ENCODE data around the gene CYFIP1. TPM values are rescaled to one million over a fixed set of nuclear protein-coding genes. Genes with fewer than 3 reads are reported as not detected.

Gene CYFIP1
- total and polyA plus RNA-seq, 2 of the 13 experiments (the other 11 are each of a cell fraction or from before 2014, with no cell fraction given): 38.1 to 58.3 TPM

DNA sequence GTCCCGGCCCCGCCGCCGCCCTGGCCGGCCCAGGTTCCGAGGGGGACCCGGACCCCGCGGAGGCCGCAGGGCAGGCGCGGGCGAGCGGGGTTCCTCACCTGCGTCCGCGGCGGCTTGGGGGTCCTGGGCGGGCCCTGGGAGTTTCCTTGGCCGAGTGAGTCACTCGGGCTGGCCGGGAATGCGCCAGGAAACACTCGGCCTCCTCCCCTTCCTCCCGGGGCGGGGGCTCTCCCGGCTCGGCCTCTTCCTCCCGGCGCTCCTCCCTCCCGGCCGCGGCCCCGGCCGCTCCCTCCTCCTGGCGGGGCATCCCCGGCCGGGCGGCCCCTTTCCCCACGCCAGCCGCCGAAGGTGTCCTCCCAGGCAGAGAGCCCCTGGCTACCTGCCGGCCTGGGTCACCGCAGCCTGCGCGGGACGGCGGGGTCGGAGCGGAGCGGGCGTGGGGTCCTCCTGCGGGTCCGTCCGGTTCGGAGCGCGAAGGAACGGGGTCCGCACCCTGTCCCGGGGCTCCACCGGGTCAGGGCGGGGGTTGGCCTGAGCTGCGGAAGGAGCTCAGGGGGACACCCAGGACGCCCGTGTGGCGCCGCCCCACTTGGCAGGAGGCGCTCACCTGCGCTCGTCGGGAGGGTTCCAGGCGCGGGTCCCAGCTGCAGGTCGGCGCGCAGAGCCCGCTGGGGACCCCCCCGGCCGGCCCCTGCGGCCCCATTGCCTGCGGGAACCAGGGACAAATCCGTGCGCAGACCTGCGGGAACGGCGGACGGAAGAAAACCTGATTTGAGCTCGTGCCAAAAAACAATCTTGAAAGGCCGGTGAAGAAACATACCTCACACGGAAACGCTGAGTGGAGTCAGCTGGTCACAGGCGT is at the start of gene CYFIP1 (continued):
- peak; percentile 46; the same call in 1 of the 2 replicates for TF ChIP-seq ZNF333 (CRISPR knock-in tag; IDR thresholded peaks at IDR 0.05; ENCODE audit: borderline replicate concordance)
- TF ChIP-seq CHCHD3 (CRISPR knock-in tag; IDR thresholded peaks at IDR 0.05): no peak
- TF ChIP-seq ZKSCAN1 (IDR thresholded peaks at IDR 0.05; ENCODE audit: low read length): no peak
- TF ChIP-seq DNMT3B (CRISPR knock-in tag; conservative IDR thresholded peaks at IDR 0.05): no peak
- no peak for TF ChIP-seq ZNF570 (CRISPR knock-in tag; IDR thresholded peaks at IDR 0.05; ENCODE audit: borderline replicate concordance)
- peak; percentile 71 for TF ChIP-seq ZSCAN21 (CRISPR knock-in tag; IDR thresholded peaks at IDR 0.05; ENCODE audit: borderline replicate concordance)
- TF ChIP-seq ZNF468 (CRISPR knock-in tag; IDR thresholded peaks at IDR 0.05): 0 out of 2 replicates have a peak, but pooled peaks have one; percentile 81
- no peak for TF ChIP-seq ATM (IDR thresholded peaks at IDR 0.05; ENCODE audit: borderline replicate concordance)
- TF ChIP-seq SIN3A (IDR thresholded peaks at IDR 0.05; ENCODE audit: borderline replicate concordance, low read depth, low read length): no peak
- no peak for TF ChIP-seq BHLHE40 (IDR thresholded peaks at IDR 0.05; ENCODE audit: low read length)
- TF ChIP-seq SNAPC2 (CRISPR knock-in tag; IDR thresholded peaks at IDR 0.05): no peak
- TF ChIP-seq ZZZ3 (CRISPR knock-in tag; IDR thresholded peaks at IDR 0.05; ENCODE audit: borderline replicate concordance): no peak
- peak; percentile 75; the same call in 1 of the 2 replicates for TF ChIP-seq ARHGAP35 (CRISPR knock-in tag; IDR thresholded peaks at IDR 0.05; ENCODE audit: borderline replicate concordance)
- peak; percentile 83; the same call in 1 of the 2 replicates for TF ChIP-seq ZNF235 (CRISPR knock-in tag; IDR thresholded peaks at IDR 0.05; ENCODE audit: borderline replicate concordance)
- no peak for TF ChIP-seq NR2F1 (CRISPR knock-in tag; IDR thresholded peaks at IDR 0.05)
- TF ChIP-seq, protein P1, sequence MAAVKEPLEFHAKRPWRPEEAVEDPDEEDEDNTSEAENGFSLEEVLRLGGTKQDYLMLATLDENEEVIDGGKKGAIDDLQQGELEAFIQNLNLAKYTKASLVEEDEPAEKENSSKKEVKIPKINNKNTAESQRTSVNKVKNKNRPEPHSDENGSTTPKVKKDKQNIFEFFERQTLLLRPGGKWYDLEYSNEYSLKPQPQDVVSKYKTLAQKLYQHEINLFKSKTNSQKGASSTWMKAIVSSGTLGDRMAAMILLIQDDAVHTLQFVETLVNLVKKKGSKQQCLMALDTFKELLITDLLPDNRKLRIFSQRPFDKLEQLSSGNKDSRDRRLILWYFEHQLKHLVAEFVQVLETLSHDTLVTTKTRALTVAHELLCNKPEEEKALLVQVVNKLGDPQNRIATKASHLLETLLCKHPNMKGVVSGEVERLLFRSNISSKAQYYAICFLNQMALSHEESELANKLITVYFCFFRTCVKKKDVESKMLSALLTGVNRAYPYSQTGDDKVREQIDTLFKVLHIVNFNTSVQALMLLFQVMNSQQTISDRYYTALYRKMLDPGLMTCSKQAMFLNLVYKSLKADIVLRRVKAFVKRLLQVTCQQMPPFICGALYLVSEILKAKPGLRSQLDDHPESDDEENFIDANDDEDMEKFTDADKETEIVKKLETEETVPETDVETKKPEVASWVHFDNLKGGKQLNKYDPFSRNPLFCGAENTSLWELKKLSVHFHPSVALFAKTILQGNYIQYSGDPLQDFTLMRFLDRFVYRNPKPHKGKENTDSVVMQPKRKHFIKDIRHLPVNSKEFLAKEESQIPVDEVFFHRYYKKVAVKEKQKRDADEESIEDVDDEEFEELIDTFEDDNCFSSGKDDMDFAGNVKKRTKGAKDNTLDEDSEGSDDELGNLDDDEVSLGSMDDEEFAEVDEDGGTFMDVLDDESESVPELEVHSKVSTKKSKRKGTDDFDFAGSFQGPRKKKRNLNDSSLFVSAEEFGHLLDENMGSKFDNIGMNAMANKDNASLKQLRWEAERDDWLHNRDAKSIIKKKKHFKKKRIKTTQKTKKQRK (IDR thresholded peaks at IDR 0.05; ENCODE audit: low read length): no peak
- no peak for TF ChIP-seq NONO (IDR thresholded peaks at IDR 0.05)
- TF ChIP-seq NONO (CRISPR knock-in tag; conservative IDR thresholded peaks at IDR 0.05): peak; percentile 55
- no peak for TF ChIP-seq ZNF766 (CRISPR knock-in tag; IDR thresholded peaks at IDR 0.05; ENCODE audit: borderline replicate concordance)
- no peak for TF ChIP-seq MATR3 (CRISPR knock-in tag; IDR thresholded peaks at IDR 0.05)
- TF ChIP-seq, protein P2, sequence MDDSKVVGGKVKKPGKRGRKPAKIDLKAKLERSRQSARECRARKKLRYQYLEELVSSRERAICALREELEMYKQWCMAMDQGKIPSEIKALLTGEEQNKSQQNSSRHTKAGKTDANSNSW (CRISPR knock-in tag; IDR thresholded peaks at IDR 0.05; ENCODE audit: borderline replicate concordance): no peak
- TF ChIP-seq, protein P3, sequence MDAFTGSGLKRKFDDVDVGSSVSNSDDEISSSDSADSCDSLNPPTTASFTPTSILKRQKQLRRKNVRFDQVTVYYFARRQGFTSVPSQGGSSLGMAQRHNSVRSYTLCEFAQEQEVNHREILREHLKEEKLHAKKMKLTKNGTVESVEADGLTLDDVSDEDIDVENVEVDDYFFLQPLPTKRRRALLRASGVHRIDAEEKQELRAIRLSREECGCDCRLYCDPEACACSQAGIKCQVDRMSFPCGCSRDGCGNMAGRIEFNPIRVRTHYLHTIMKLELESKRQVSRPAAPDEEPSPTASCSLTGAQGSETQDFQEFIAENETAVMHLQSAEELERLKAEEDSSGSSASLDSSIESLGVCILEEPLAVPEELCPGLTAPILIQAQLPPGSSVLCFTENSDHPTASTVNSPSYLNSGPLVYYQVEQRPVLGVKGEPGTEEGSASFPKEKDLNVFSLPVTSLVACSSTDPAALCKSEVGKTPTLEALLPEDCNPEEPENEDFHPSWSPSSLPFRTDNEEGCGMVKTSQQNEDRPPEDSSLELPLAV (CRISPR knock-in tag; conservative IDR thresholded peaks at IDR 0.05; ENCODE audit: low read depth): no peak
- peak; percentile 64 for TF ChIP-seq ZMYM4 (CRISPR knock-in tag; IDR thresholded peaks at IDR 0.05)
- TF ChIP-seq ZNF12 (CRISPR knock-in tag; IDR thresholded peaks at IDR 0.05): no peak
- TF ChIP-seq CEBPB (IDR thresholded peaks at IDR 0.05; ENCODE audit: borderline replicate concordance, low read depth, low read length): no peak
- no peak for TF ChIP-seq ZNF484 (CRISPR knock-in tag; IDR thresholded peaks at IDR 0.05; ENCODE audit: borderline replicate concordance, low read depth)
